GM13977 (cell line): ENCODE data around the gene DNAH1.

Source experiments
- DNase-seq: peaks from one replicate; pipeline ENCODE4 v3.0.0; 2012; ENCODE audit warnings: low spot score
- CTCF ChIP-seq: IDR thresholded peaks from 2 replicates; pipeline ENCODE4 v1.5.1; 2012; ENCODE audit warnings: mild to moderate bottlenecking, control low read depth; ENCODE audit not compliant: insufficient read depth; ENCODE audit errors: extremely low read depth, missing control alignments
- in situ Hi-C: fragments of 300-500 bp; cut with MboI; formaldehyde crosslinking; loops from one replicate; pipeline ENCODE4 v1.12.0; 2022; ENCODE audit warnings: low sequenced_read_pairs, low pct_unique_long_range_greater_than_20kb, mixed read lengths, inconsistent platforms; ENCODE audit not compliant: unreplicated experiment

Gene DNAH1

GRCh38 chr3:52350981-52351761, 35.1 kb downstream of the DNAH1 start:
- in situ Hi-C loops, result no loop called here
- no peak for TF ChIP-seq CTCF
- DNase-seq, result no peak

GRCh38 chr3:52351762-52352368, 35.7 kb downstream of the DNAH1 start:
- TF ChIP-seq CTCF, result no peak
- in situ Hi-C loops, result no loop called here
- no peak for DNase-seq

GRCh38 chr3:52352566-52352965, 36.4 kb downstream of the DNAH1 start:
- DNase-seq, result no peak
- in situ Hi-C loops, result no loop called here
- no peak for TF ChIP-seq CTCF

GRCh38 chr3:52353291-52353855, 37.3 kb downstream of the DNAH1 start:
- DNase-seq, result no peak

GRCh38 chr3:52354676-52355075, 38.6 kb downstream of the DNAH1 start:
- in situ Hi-C loops, result no loop called here
- TF ChIP-seq CTCF, result no peak
- DNase-seq, result no peak

More at GRCh38 chr3:52353291-52353855, 37.3 kb downstream of the DNAH1 start:
- TF ChIP-seq CTCF, result no peak
- in situ Hi-C loops, result no loop called here

- no peak for TF ChIP-seq CTCF
- no peak for DNase-seq
Measured at GRCh38 chr3:52355526-52355925, 39.4 kb downstream of the DNAH1 start.

More at GRCh38 chr3:52355526-52355925, 39.4 kb downstream of the DNAH1 start:
- in situ Hi-C loops, result no loop called here
